Measurements from ENCODE around the gene PLPP6. TPM values are rescaled to one million over a fixed set of nuclear protein-coding genes. Genes with fewer than 3 reads are reported as not detected.

Gene PLPP6
- total RNA-seq, 1 experiment from 2014 or later = 13.4 TPM

GRCh38 chr9:4617752-4618151 is 44.3 kb upstream of the PLPP6 start (continued):
- TF ChIP-seq ATF6 (CRISPR knock-in tag; IDR thresholded peaks at IDR 0.05) (no peak), FOXJ3 (CRISPR knock-in tag; IDR thresholded peaks at IDR 0.05; ENCODE audit: borderline replicate concordance) (no peak), ZNF671 (CRISPR knock-in tag; IDR thresholded peaks at IDR 0.05) (no peak), ZNF138 (CRISPR knock-in tag; conservative IDR thresholded peaks at IDR 0.05) (no peak), JAZF1 (CRISPR knock-in tag; IDR thresholded peaks at IDR 0.05) (no peak), ZNF423 (CRISPR knock-in tag; IDR thresholded peaks at IDR 0.05) (no peak), RELA (CRISPR knock-in tag; IDR thresholded peaks at IDR 0.05; ENCODE audit: borderline replicate concordance) (no peak), CTCF (IDR thresholded peaks at IDR 0.05) (no peak), FOXP1 (CRISPR knock-in tag; IDR thresholded peaks at IDR 0.05; ENCODE audit: borderline replicate concordance) (no peak), CREM (CRISPR knock-in tag; IDR thresholded peaks at IDR 0.05) (no peak), USF1 (CRISPR knock-in tag; IDR thresholded peaks at IDR 0.05) (no peak), TEAD1 (CRISPR knock-in tag; IDR thresholded peaks at IDR 0.05) (no peak), TCF7 (CRISPR knock-in tag; IDR thresholded peaks at IDR 0.05; ENCODE audit: low read depth) (no peak)

GRCh38 chr9:4618700-4619099 is 43.4 kb upstream of the PLPP6 start:
- TF ChIP-seq ERG (CRISPR knock-in tag; IDR thresholded peaks at IDR 0.05) = no peak
- TF ChIP-seq FOXP4 (CRISPR knock-in tag; IDR thresholded peaks at IDR 0.05) = no peak
- TF ChIP-seq ATF2 (CRISPR knock-in tag; IDR thresholded peaks at IDR 0.05; ENCODE audit: borderline replicate concordance, low read depth) = no peak
- no peak for TF ChIP-seq FOXJ3 (CRISPR knock-in tag; IDR thresholded peaks at IDR 0.05; ENCODE audit: borderline replicate concordance)
- no peak for TF ChIP-seq EMX1 (CRISPR knock-in tag; IDR thresholded peaks at IDR 0.05)
- TF ChIP-seq PRRX2 (CRISPR knock-in tag; IDR thresholded peaks at IDR 0.05) = no peak
- TF ChIP-seq HMGXB4 (CRISPR knock-in tag; IDR thresholded peaks at IDR 0.05) = no peak
- TF ChIP-seq PRDM15 (CRISPR knock-in tag; IDR thresholded peaks at IDR 0.05) = no peak
- ATAC-seq (no peak), DNase-seq (ENCODE audit: low spot score) (no peak)
- POLR2A ChIA-PET = no interaction called here
- H3K4me1 Mint-ChIP-seq = peaks cover 40% of the 10 kb centered on the region
- CTCF ChIA-PET = interaction anchor here (2.4 kb wide), 1 partner anchor 14 kb away, joined by 7 read pairs; no protein-coding TSS in a partner anchor
- H3K36me3 Mint-ChIP-seq = no peaks in the 10 kb centered on the region
- H3K27me3 Mint-ChIP-seq (ENCODE audit: low read depth) = no peaks in the 10 kb centered on the region
- no peak overlapping the region for H3K4me3 Mint-ChIP-seq
- no peaks in the 10 kb centered on the region for H3K9me3 Mint-ChIP-seq
- no peak overlapping the region for H3K27ac Mint-ChIP-seq
